Activated naive CD4-positive, alpha-beta T cell (primary cell): Measurements from ENCODE around the gene SHISAL1.

Experiments used
- DNase-seq, 4 experiments: peaks; one replicate each; lab custom pipeline; 2025; lab: John Stamatoyannopoulos, UW

Gene SHISAL1

GRCh38 chr22:44209343-44209742 lies 103.4 kb downstream of the SHISAL1 start:
- DNase-seq, result no peak

GRCh38 chr22:44207981-44208317 lies 104.8 kb downstream of the SHISAL1 start:
- DNase-seq, result no peak

DNA sequence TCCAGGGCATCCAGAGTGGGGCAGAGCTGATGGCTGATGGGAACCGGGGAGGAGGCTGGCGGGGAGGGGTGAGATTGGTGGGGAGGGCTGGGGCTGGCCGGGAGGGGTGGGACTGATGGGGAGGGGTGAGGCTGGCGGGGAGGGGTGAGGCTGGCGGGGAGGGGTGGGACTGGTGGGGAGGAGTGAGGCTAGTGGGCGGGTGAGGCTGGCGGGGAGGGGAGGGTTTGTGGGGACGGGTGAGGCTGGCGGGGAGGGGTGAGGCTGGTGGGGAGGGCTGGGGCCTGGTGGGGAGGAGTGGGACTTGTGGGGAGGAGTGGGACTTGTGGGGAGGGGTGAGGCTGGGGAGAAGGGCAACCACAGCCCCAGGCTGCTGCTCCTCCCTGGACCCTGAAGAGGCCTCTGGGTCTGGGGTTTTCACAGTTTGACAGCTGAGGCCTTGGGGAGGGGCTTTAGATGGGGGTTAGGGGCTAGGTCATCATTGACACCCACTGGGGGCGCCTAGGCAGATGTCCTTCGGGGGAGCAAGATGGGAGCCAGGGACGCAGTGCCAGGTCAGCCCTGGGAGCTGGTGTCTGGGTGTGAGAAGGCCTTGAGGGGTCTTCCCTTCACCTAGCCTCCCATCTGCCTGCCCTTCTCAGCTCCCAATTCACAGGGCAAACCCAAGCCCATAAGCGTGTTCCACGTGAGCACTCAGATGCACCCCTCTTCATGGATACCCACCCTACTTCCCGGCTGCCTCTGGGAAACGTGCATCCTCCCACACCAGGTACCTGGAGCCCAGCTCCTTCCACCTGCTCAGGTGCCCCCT lies 105.4 kb downstream of the SHISAL1 start:
- no peak for DNase-seq

DNA sequence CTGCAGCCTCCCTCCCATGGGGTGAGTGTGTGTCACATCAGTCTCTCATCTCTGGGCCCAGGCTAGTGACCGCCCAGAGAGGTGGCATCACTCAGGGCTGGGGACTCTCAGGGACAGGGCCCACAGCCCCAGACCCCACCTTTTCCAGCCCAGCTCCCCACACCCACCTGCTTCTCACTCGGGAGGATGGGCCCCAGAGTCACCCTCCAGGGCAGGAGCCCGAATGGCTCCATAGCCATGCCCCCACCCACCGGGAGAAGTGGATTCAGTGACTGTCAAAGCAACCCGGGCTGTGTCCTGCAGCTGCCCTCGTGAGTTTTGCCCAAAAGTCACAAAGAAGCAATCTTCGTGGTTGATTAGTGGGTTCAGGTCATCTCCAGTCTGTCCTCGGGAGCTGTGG lies 106.1 kb downstream of the SHISAL1 start:
- no peak for DNase-seq

GRCh38 chr22:44206330-44206645 lies 106.5 kb downstream of the SHISAL1 start:
- no peak for DNase-seq

DNA sequence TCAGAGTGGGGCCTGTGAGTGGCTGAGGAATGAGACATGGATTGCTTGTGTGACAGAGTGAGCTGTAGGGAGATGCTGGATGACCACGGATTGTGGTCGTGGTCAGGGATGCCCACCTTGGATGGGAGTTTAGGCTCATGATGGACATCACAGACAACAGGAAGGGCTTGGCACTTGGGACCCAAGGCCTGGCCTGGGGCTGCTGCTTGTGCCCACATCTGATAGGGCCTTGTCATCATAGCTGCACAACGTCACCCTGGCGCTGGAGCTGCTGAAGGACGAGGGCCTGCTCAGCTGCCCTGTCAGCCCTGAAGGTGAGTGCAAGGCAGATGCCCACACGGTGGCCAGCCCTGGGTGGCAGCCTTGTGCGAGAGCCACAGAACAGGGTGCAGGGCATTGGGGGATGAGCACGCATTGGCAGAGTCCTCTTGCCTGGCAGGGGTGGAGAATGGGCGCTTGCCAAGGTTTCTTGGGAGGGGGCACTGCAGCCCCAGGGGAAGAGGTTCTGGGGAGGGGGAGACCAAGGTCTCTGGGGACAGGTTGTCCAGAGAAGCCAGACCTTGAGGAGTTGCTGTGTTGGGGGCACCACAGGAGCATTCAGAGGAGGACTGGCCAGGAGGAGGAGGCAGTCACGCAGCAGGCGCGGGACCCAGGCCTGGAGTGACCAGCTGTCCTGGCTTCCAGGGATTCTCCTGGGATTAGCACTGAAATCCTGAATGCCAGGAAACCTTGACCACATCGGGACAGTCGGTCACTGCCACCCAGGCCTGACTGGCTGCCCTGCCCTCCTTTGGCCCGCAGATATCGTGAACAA lies 107.0 kb downstream of the SHISAL1 start:
- no peak for DNase-seq

DNA sequence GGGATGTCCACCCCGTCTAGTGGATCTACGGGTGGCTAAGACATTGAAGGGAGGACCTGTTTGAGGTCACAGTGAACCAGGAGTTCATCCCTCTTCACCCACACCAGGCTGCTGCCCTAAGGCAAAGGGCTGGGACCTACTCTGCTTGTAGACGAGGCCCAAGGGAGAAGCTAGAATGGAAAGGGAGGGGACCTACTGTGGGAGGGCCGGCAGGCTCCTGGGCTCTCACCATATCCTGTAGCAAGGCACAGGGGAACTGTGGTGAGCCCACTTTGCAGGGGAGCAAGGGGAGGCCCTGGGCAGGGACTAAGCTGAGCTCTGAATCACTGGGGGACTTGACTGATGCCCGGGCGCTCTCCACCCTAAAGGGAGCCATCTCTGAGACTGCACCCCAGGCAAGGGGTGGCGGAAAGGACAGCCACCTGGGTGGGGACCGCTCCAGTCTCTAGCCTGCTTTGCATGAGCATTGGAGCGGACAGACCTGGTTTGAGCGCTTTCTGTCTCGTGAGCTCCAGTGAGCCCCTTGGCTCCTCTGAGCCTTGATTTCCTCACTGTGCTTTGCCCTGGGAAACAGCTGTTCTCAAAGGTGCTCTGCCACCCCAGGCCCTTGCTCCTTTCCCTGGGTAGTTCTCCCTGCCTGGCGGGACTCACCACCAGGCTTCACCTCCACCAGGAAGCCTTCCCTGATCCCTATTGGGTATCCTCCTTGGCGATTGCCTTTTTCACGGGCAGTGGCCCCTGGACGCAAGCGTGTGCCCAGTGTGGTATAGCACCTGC lies 107.8 kb downstream of the SHISAL1 start:
- no peak for DNase-seq

- no peak for DNase-seq
Measured at GRCh38 chr22:44203203-44203602, 109.5 kb downstream of the SHISAL1 start.

DNA sequence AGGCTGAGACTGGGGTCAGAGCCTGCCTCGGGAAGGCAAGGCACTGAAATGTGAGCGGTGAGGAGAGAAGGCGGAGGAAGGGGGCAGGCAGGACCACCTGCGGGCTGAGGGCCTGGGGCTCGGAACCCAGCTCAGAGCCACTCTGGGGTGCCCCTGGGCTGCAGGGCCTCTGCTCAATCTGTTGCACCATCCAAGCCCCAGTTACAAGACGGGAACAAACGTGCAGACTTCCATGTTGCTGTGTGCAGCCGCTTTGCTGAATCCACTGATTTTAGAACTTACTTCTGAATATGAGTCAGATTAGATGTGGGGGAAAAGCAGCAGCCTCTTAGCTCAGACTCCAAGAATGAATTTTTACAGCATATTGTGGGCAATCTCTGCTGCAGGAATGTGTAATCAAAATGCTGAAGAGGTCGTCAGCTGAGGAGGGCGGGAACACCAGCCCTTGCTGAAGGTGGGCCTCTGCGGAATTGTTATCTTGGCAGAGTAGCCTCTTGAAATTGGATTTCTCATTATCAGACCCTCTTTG lies 110.4 kb downstream of the SHISAL1 start:
- DNase-seq, result no peak

DNA sequence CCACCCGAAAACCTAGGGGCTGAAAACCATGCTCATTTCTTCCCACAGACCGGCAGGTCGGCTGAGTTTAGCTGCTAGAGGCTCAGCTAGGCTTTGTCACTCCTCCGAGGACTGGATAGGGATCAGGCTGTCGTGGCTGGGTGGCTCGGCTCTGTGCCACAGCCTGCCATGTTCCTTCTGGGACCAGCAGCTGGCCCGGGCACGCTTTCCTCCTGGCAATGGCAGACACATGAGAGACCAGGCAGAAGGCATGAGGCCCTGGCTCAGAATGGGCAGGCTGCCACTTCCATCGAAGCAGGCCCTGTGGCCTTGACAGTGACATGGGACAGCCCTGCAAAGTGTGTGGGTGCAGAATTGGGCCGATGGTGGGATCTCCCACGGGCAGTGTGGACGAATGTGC lies 111.1 kb downstream of the SHISAL1 start:
- DNase-seq, result no peak

- DNase-seq, result no peak
Measured at GRCh38 chr22:44200855-44201550, 111.7 kb downstream of the SHISAL1 start.

DNA sequence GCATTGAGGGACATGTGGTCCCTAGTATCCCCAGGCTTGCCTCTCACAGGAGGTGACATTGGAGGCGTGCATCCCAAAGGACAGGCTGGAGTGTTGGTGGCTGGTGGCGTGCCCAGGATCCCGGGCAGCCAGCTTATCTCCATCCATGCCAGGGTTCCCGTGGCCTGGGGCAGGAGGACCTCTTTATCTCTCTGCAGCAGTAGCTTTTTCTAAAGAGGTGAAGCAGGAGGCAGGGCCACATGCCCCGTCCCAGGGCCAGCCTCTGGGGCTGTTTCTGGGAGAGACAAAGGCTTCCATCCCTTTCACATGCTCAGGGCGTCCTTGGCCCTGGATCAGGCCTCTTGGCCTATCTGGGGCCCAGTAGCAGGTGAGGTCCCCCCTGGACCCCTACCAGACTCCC lies 112.3 kb downstream of the SHISAL1 start:
- DNase-seq, result no peak

DNA sequence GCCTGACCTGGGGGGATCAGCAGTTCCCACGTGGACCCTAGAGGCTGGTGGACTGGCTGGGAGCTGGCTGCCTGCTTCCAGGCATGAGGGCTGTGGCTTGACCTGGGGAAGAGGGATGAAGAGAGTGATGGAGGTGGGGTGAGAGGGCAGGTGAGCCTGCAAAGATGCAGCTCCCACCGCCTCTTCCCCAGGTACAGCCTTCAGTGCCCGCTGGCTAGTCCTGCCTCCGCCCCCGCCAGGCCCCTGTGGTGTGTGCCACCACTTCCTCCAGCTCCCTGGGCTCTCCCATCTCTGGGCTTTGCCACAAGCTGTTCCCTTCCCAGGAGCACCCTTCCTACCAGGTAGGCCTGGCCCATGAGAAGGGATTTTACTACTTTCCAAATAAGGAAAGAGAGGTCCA lies 112.9 kb downstream of the SHISAL1 start:
- DNase-seq, result no peak

DNA sequence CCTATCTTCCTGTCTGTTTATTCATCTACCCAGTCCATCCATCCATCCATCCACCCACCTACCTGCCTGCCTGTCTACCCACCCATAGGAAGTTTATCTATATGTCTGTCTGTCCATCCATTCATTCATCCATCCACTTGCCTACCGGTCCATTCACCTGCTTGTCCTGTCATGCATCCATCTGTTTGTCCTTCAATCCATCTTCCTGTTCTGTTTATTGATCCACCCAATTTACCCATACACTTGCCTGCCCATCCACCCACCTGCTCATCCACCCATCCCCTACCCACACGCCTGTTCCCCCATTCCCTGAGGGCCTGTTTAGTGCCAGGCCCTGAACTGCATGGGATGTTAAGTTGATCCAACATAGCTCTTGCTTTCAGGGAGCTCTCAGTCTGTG lies 113.6 kb downstream of the SHISAL1 start:
- DNase-seq, result no peak

- no peak for DNase-seq
Measured at GRCh38 chr22:44197271-44197670, 115.5 kb downstream of the SHISAL1 start.

DNA sequence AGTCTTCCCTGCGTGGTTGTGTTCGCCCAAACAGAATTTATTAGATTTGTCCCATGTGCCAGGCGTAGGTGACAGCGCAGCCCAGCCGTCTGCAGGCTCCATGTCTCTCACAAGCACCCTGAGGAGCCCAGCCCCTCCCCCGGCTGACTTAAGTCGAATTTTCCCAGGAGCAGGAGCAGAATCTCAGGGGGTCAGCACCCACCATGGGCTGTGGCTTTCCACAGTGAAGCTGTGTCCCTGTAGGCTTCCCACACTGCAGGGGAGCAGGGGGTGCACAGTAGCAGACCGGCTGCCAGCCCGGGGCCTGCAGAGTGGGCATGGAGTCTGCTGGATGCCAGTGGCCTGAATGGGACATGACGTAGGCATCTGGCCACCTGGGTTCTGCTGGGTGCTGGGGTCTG lies 116.0 kb downstream of the SHISAL1 start:
- DNase-seq, result no peak

DNA sequence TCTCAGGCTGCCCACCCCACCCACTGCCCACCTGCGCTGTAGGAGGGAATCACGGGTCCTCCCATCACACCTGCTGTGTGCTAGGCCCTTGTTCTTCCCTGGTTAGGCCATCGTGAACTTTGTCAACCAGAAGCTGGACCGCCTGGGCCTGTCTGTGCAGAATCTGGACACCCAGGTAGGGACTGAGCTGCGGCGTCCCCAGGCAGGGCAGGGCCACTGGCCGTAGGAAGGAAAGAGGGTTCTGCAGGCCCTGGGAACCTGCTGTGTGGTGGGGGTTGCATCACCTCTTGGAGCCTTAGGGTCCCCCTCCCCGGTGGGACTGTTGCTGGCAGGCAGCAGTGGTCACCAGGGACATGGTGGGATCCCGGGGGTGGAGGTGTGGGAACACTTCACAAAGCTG lies 116.5 kb downstream of the SHISAL1 start:
- no peak for DNase-seq

DNA sequence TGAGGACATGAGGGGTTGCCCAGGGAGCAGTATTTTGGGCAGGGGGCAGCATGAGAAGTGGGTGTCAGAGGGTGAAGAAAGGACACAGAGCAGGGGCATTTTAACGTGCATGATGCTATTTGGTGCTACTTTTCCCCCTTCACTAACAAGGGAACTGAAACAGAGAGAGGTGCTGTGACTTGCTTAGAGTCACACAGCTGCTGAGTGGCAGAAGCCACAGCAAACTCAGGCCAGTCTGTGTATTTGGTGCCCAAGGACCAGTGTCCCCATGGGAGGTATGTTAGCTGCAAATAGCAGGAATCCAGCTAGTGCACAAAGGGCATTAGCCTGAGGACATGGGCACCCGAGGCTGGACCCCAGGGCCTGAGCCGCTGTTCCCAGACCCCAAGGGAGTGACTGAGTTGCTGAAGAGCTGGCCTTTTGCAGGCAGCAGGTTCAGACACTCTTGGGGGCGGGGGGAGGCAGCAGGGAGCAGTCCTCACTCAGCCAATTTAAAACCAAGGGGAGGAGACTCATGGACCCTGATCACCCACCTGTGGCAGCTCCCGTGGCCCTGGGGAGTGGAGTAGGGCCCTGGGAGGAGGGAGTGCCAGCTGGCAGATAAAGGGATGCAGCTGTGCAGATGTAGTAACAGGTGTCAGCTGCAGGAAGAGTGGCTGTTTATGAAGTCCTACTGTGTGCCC lies 117.4 kb downstream of the SHISAL1 start:
- DNase-seq, result no peak

DNA sequence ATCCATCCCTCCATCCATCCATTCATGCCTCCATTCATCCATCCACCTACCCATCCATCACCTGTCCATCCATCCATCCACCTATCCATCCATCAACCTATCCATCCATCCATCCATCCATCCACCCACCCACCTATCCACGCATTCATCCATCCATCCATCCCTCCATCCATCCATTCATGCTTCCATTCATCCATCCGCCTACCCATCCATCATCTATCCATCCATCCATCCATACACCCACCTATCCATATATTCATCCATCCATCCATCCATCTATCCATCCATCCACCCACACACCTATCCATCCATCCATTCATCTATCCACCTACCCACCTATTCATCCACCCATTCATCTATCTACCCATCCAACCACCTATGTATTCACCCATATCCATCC lies 118.2 kb downstream of the SHISAL1 start:
- DNase-seq, result no peak
